Activated CD8-positive, alpha-beta memory T cell treated with anti-CD3 and anti-CD28 coated beads, Interleukin-2, amount 10 ng/mL, durations not matched to agents 7 days and 5 days (primary cell): ENCODE measurements around the gene DEPP1. TPM values are rescaled to one million over a fixed set of nuclear protein-coding genes. Genes with fewer than 3 reads are reported as not detected.

Source experiments
- ATAC-seq: fragments of 150-1000 bp; cut with Tn5 transposase; one replicate; pipeline ENCODE4 v1.10.0; 2021; ENCODE audit warnings: moderate library complexity
- CTCF ChIA-PET: fragments of 350-600 bp; sonication (Branson Sonifier 250); formaldehyde crosslinking; loops from one replicate; lab custom pipeline; 2021; ENCODE audit warnings: antibody characterized with exemption; lab: Charles Lee
- DNase-seq: peaks from one replicate; pipeline ENCODE4 v3.0.0-alpha.2; 2020
- H3K27ac Mint-ChIP-seq: one replicate; pipeline ENCODE4 v1.8.0; 2021; ENCODE audit warnings: mild to moderate bottlenecking, mixed read lengths
- H3K27me3 Mint-ChIP-seq: one replicate; pipeline ENCODE4 v1.8.0; 2021; ENCODE audit warnings: mixed read lengths
- H3K36me3 Mint-ChIP-seq: one replicate; pipeline ENCODE4 v1.8.0; 2021; ENCODE audit warnings: mild to moderate bottlenecking, mixed read lengths
- H3K4me1 Mint-ChIP-seq: one replicate; pipeline ENCODE4 v1.8.0; 2021; ENCODE audit warnings: mixed read lengths
- H3K4me3 Mint-ChIP-seq: one replicate; pipeline ENCODE4 v1.8.0; 2021; ENCODE audit warnings: mild to moderate bottlenecking, moderate library complexity, mixed read lengths
- H3K9me3 Mint-ChIP-seq: one replicate; pipeline ENCODE4 v1.8.0; 2022; ENCODE audit warnings: low read depth, mixed read lengths
- total RNA-seq, 2 experiments: library from RNA; stranded (reverse); gene quantifications; one replicate each; pipeline ENCODE4 v1.2.3, GENCODE V29; 2021

The DEPP1 gene
- total RNA-seq, 2 experiments from 2014 or later = 0.37 TPM; not detected in 1

DNA sequence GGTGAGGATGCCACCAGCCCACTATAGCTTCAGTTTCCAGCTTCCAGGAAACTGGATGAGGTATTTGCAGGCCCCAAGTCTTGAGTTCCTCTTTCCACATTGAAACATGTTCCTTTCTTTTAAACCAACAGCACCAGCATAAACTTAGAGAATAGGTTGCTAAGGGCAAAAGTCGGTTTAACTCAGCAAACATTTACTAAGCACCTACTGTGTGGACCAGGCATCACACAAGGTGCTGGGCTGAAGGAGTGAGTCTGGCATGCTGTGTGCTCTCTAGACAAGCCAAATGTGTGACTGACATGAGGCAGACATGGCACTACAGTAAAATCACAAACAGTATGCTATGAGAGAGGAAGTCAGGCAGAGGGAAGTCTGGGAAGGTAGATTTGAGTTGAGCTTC is 30.0 kb downstream of the DEPP1 start:
- Mint-ChIP-seq H3K9me3 (peaks cover 13% of the 10 kb centered on the region), H3K27ac (no peak overlapping the region), H3K4me1 (no peaks in the 10 kb centered on the region), H3K4me3 (no peak overlapping the region), H3K27me3 (peaks cover 9% of the 10 kb centered on the region), H3K36me3 (peaks cover 7% of the 10 kb centered on the region)
- no peak for ATAC-seq
- peak; percentile 3 for DNase-seq
- CTCF ChIA-PET = interaction anchor here (2.6 kb wide), 1 partner anchor 16 kb away, joined by 11 read pairs; no protein-coding TSS in a partner anchor

DNA sequence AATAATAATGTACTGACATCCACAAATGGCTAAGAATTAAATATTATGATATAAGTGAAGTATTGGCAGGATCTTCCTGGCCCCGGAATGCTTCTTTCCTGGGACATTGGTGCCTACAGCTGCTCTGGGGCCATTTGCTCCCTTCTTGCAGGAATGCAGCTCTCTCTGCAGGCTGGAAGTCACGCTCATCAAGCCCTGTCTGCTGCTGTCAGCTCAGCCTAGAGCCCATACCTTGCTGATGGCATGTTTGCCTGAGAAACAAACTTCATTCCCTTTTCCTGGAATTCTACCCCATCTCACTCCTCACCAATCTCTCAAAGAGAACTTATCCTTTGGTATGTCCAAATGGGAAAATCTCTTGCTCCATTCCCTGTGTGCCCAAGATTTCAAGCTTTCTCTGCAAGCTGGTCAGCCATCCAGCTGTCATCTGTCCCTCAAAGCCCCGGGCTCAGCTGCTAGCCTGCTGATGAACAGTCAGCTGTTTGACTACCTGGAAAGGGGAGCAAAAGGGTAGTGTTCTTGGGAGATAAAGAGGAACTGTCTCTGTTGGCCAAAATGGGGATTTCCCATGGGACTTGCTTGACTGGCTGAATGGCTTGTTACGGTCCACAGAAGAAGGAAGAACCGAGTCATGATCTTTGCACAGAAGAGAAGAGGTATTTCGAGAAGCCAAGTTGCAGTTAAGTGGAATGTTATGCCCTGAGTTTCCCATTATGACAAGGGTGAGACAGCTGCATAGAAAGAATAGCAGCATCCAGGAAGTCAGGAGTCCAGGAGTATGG is 31.0 kb downstream of the DEPP1 start:
- CTCF ChIA-PET = no interaction called here
- no peak for ATAC-seq

DNA sequence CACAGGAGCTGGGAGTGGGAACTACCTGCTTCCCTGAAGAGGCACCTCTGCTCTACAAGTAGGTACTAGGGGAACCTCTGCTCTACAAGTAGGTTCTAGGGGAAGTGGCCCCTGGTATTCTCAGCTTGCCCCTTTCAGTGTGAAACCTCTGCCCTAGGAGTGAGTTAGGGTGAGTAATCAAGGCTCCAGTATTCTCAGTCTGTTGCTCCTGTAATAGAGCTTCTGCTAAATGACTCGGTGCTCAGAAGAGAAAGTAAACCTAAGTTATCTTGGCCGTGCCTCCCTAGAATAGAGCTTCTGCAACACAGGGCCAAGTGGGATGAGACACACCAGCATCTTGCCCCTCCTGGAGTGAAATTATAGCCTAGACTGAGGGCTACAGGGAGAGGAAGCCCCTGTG is 32.4 kb downstream of the DEPP1 start:
- Mint-ChIP-seq H3K27ac (no peak overlapping the region), H3K4me1 (no peaks in the 10 kb centered on the region), H3K9me3 (peaks cover 13% of the 10 kb centered on the region), H3K4me3 (no peak overlapping the region), H3K27me3 (peaks cover 20% of the 10 kb centered on the region), H3K36me3 (peaks cover 7% of the 10 kb centered on the region)
- ATAC-seq = no peak
- CTCF ChIA-PET = interaction anchor here (1.3 kb wide), 1 partner anchor 13 kb away, joined by 4 read pairs; no protein-coding TSS in a partner anchor
- DNase-seq = peak; percentile 16

More for the DNA sequence above, 31.0 kb downstream of the DEPP1 start:
- Mint-ChIP-seq H3K4me3 (no peak overlapping the region), H3K27me3 (peaks cover 15% of the 10 kb centered on the region), H3K27ac (no peak overlapping the region), H3K4me1 (no peaks in the 10 kb centered on the region), H3K36me3 (peaks cover 7% of the 10 kb centered on the region), H3K9me3 (peaks cover 13% of the 10 kb centered on the region)
- DNase-seq = peak; percentile 19

DNA sequence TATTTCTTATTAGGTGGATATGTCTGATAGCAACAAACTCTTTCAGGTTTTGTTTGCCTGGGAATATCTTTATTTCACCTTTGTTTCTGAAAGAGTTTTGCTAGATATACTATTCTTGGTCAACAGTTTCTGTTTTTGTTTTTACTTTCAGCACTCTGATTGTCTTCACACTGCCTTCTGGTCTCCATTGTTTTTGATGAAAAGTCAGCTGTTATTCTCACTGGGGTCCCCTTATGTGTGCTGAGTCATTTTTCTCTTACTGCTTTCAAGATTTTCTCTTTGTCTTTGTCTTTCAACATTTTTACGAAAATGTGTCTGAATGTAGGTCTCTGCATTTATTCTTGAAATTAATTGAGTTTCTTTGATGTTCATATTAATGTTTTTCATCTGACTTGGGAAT is 34.3 kb downstream of the DEPP1 start:
- H3K9me3 Mint-ChIP-seq = peaks cover 13% of the 10 kb centered on the region
- no peak for ATAC-seq
- H3K4me3 Mint-ChIP-seq = no peak overlapping the region
- H3K4me1 Mint-ChIP-seq = no peaks in the 10 kb centered on the region
- H3K27me3 Mint-ChIP-seq = peaks cover 26% of the 10 kb centered on the region
- peaks cover 7% of the 10 kb centered on the region for H3K36me3 Mint-ChIP-seq
- no peak for DNase-seq
- no peak overlapping the region for H3K27ac Mint-ChIP-seq
- CTCF ChIA-PET = interaction anchor here (4.0 kb wide), 1 partner anchor 13 kb away, joined by 22 read pairs; no protein-coding TSS in a partner anchor

DNA sequence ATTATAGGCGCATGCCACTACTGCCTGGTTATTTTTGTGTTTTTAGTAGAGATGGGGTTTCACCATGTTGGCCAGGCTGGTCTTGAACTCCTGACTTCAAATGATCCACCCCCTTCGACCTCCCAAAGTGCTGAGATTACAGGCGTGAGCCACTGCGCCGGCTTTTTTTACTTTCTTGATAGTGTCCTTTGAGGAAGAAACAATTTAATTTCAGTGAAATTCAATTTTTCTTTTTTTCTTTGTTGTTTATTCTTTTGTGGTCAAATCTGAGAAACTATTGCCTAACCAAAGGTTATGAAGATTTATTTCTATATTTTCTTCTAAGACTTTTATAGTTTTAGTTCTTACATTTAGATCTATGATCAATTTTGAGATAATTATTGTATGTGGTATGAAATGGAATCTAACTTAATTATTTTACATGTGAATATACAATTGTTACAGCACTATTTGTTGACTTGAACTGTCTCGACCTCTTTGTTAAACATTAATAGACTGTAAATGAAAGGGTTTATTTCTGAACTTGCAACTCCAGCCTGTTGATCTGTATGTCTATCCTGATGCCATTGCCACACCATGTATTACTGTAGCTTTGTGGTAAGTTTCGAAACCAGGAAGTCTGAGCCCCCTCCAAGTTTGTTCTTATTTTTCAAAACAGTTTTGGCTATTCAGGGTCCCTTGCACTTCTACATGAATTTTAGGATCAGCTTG is 38.8 kb downstream of the DEPP1 start:
- Mint-ChIP-seq H3K4me3 (no peak overlapping the region), H3K4me1 (peaks cover 10% of the 10 kb centered on the region), H3K27ac (no peak overlapping the region), H3K9me3 (peaks cover 8% of the 10 kb centered on the region), H3K27me3 (peaks cover 24% of the 10 kb centered on the region), H3K36me3 (peaks cover 5% of the 10 kb centered on the region)
- ATAC-seq (no peak), DNase-seq (no peak)
- CTCF ChIA-PET = no interaction called here

- peaks cover 10% of the 10 kb centered on the region for H3K4me1 Mint-ChIP-seq
- DNase-seq = peak; percentile 1
- H3K27ac Mint-ChIP-seq = no peak overlapping the region
- no peak for ATAC-seq
- H3K27me3 Mint-ChIP-seq = peaks cover 17% of the 10 kb centered on the region
- no peaks in the 10 kb centered on the region for H3K36me3 Mint-ChIP-seq
- no peaks in the 10 kb centered on the region for H3K9me3 Mint-ChIP-seq
- H3K4me3 Mint-ChIP-seq = no peak overlapping the region
- CTCF ChIA-PET = interaction anchor here (1.4 kb wide), 1 partner anchor 37 kb away, joined by 3 read pairs; no protein-coding TSS in a partner anchor
Measured at GRCh38 chr10:44938956-44939355, 39.7 kb downstream of the DEPP1 start.

DNA sequence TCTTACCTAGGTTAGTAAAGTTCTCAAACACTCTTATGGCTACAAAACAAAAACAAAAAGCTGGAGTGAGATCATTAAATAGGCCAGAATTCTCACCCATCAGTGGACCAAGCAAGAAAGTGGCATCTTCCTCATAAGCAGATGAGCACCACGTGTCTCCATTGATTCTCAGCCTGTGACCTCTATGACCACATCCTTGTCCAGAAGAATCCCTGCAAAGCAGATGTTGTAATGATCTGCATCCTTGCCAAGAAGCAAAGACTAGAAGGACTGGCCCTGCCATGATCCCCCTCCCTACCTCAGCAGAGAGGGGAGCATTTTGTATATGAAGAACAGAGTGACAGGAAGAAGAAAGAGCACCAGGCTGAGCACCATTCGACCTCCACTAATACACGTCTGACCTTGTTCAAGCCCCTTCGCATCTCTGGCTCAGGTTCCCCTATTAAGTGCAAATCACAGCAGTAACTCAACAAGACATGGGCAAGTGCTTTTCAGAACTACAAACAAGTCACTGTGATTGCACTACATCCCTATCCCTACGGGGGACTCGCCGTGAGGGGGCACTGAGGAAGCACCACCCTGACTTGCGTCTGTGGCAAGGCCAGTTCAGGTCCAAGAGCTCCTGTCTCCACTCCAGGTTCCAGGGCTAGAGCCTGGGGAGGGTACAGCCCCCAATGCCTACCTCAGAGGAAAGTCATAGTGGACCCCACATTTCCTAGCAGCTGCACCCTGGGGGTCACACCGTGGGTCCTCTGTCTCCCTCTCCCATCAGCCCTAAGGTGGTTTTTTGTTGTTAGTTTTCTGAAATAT is 41.2 kb downstream of the DEPP1 start:
- ATAC-seq = no peak
- CTCF ChIA-PET = no interaction called here

GRCh38 chr10:44936314-44936975 is 42.2 kb downstream of the DEPP1 start:
- DNase-seq (peak; percentile 18), ATAC-seq (no peak)
- peaks cover 13% of the 10 kb centered on the region for H3K4me1 Mint-ChIP-seq
- H3K9me3 Mint-ChIP-seq = no peaks in the 10 kb centered on the region
- H3K27ac Mint-ChIP-seq = no peak overlapping the region
- H3K27me3 Mint-ChIP-seq = peaks cover 7% of the 10 kb centered on the region
- H3K36me3 Mint-ChIP-seq = no peaks in the 10 kb centered on the region
- H3K4me3 Mint-ChIP-seq = no peak overlapping the region
- CTCF ChIA-PET = no interaction called here

More for the DNA sequence above, 41.2 kb downstream of the DEPP1 start:
- Mint-ChIP-seq H3K36me3 (no peaks in the 10 kb centered on the region), H3K4me3 (no peak overlapping the region), H3K27ac (no peak overlapping the region), H3K9me3 (no peaks in the 10 kb centered on the region), H3K27me3 (peaks cover 10% of the 10 kb centered on the region), H3K4me1 (peaks cover 13% of the 10 kb centered on the region)
- peak; percentile 34 for DNase-seq

- Mint-ChIP-seq H3K27me3 (peaks cover 6% of the 10 kb centered on the region), H3K27ac (peak overlapping the region; percentile 3), H3K4me3 (no peak overlapping the region), H3K4me1 (peaks cover 13% of the 10 kb centered on the region), H3K9me3 (no peaks in the 10 kb centered on the region), H3K36me3 (no peaks in the 10 kb centered on the region)
- CTCF ChIA-PET = no interaction called here
- DNase-seq = peak; percentile 29
- ATAC-seq = no peak
Measured at GRCh38 chr10:44935966-44936295, 42.7 kb downstream of the DEPP1 start.

DNA sequence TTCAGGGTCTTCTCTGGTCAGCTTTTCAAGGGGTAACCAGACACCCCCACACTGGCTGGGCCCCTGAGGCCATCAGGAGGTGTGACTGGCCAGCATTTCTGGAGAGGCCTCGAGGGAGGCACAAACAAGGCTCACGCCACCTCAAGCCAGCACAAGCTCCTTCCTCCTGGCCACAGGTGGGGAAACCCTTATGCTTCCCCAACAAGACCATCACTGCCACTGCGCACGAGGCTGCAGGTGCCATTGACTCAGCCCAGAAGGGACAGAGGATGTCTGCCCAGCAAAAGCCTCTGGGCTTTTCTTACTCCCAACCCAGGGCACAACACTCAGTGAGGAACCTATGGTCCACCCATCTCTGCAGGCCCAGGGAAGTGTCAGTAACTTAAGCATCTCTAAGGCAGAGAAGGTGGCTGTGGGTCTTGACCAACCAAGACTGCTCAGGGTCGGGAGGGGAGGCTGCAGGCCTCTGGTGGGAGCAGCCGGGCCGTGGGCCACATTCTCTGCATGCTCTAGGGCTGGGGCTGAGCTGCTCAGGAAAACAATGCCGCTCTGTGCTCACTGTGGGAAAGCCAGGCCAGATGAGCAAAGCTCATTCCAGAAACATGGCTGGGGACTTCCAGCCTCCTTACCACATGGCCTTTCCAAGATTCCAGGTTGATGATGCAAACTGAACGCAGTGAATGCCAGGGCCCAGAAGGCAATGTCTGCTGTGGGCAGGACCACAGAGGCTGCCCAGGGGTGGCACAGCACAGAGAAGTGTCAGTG is 43.2 kb downstream of the DEPP1 start:
- Mint-ChIP-seq H3K27ac (peak overlapping the region; percentile 3), H3K9me3 (no peaks in the 10 kb centered on the region), H3K27me3 (peaks cover 2% of the 10 kb centered on the region), H3K4me1 (peaks cover 13% of the 10 kb centered on the region), H3K4me3 (no peak overlapping the region), H3K36me3 (no peaks in the 10 kb centered on the region)
- CTCF ChIA-PET = interaction anchor here (1.2 kb wide), 1 partner anchor 40 kb away, joined by 7 read pairs; no protein-coding TSS in a partner anchor
- ATAC-seq (no peak), DNase-seq (peak; percentile 26)

DNA sequence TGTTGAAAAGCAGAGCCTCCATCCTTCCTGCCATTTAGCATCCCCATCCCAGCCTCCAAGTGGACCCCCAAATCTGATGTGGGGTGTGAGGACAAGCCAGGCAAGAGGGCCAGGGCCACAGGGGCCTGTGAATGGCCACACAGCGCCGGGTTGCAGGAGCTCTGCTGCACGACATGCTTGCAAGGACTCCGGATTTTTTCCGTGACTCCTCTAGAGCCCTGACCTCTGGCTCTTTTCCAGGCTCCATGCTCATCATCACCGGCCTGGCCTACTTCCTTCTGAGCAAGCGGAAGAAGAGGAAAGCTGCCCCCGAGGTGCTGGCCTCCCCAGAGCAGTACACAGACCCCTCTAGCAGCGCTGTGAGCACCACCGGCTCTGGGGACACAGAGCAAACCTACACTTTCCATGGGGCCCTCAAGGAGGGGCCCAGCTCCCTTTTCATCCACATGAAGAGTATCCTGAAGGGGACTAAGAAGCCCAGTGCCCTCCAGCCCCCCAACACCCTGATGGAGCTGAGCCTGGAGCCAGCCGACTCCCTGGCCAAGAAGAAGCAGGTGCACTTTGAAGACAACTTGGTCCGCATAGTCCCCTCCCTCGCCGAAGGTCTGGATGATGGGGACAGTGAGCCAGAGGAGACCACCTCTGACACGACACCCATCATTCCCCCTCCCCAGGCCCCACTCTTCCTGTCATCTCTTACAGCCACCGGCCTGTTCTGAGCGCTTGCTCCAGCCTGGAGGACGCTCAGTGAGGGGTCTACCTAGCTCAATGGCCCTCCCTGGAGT is 44.0 kb downstream of the DEPP1 start:
- H3K4me3 Mint-ChIP-seq = no peak overlapping the region
- CTCF ChIA-PET = interaction anchor here (1.2 kb wide), 1 partner anchor 41 kb away, joined by 7 read pairs; no protein-coding TSS in a partner anchor

More for the DNA sequence above, 44.0 kb downstream of the DEPP1 start:
- Mint-ChIP-seq H3K9me3 (no peaks in the 10 kb centered on the region), H3K36me3 (no peaks in the 10 kb centered on the region), H3K4me1 (peaks cover 13% of the 10 kb centered on the region), H3K27ac (no peak overlapping the region), H3K27me3 (no peaks in the 10 kb centered on the region)
- no peak for ATAC-seq
- DNase-seq = peak; percentile 31
